Tibial nerve (tissue), 3 donors: Measurements from ENCODE around the gene FRYL.

ENCODE experiments used
- POLR2A ChIP-seq, 2 donors: fragments of 450-650 bp; IDR thresholded peaks; one replicate each; pipeline ENCODE4 v1.6.1; 2017; ENCODE audit warnings: antibody characterized with exemption in 2 of 2, mild to moderate bottlenecking in 2 of 2, moderate library complexity in 2 of 2
- TF ChIP-seq, protein P1 (sequence below), 5 experiments: fragments of 200-600 bp in 3 of 5; fragments of 450-650 bp in 2 of 5; sonication (generic) in 3 of 5; IDR thresholded peaks; one replicate each; pipeline ENCODE4 v1.5.1; 2016 to 2019; ENCODE audit warnings: antibody characterized with exemption in 5 of 5, mild to moderate bottlenecking in 3 of 5, moderate library complexity in 2 of 5

GRCh38 chr4:48588230-48589097 is 191.6 kb downstream of the FRYL start:
- TF ChIP-seq, protein P1, sequence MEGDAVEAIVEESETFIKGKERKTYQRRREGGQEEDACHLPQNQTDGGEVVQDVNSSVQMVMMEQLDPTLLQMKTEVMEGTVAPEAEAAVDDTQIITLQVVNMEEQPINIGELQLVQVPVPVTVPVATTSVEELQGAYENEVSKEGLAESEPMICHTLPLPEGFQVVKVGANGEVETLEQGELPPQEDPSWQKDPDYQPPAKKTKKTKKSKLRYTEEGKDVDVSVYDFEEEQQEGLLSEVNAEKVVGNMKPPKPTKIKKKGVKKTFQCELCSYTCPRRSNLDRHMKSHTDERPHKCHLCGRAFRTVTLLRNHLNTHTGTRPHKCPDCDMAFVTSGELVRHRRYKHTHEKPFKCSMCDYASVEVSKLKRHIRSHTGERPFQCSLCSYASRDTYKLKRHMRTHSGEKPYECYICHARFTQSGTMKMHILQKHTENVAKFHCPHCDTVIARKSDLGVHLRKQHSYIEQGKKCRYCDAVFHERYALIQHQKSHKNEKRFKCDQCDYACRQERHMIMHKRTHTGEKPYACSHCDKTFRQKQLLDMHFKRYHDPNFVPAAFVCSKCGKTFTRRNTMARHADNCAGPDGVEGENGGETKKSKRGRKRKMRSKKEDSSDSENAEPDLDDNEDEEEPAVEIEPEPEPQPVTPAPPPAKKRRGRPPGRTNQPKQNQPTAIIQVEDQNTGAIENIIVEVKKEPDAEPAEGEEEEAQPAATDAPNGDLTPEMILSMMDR (IDR thresholded peaks at IDR 0.05), result no peak
- TF ChIP-seq POLR2A (IDR thresholded peaks at IDR 0.05), result no peak
